ENCODE measurements around the gene CTF1. TPM values are rescaled to one million over a fixed set of nuclear protein-coding genes. Genes with fewer than 3 reads are reported as not detected.

The CTF1 gene
- total and polyA plus RNA-seq, 7 donors = 0.46 to 6.9 (median 3.6) TPM

- peak overlapping the region in 3 of 4 donors; percentile 40 to 61 (median 55) for H3K27ac ChIP-seq
Measured at GRCh38 chr16:30927789-30928378, 31.5 kb downstream of the CTF1 start.

GRCh38 chr16:30928390-30928789 lies 32.0 kb downstream of the CTF1 start:
- intact Hi-C loops (cut with DNase I) = loop anchor here (10.0 kb wide), 1 partner anchor 274 kb away; the partner anchor contains the start of genes FBRS and PRR14
- TF ChIP-seq CTCF (IDR thresholded peaks at IDR 0.05) (no peak), POLR2AphosphoS5 (IDR thresholded peaks at IDR 0.05) (no peak), EP300 (IDR thresholded peaks at IDR 0.05) (no peak), POLR2A (IDR thresholded peaks at IDR 0.05) (no peak)
- H3K9me3 ChIP-seq = no peaks in the 10 kb centered on the region
- no peaks in the 10 kb centered on the region for H3K27me3 ChIP-seq
- peaks cover 0 to 41% (median 20%) of the 10 kb centered on the region in 4 donors for H3K36me3 ChIP-seq
- DNase-seq = no peak
- no peak overlapping the region for H3K27ac ChIP-seq
- H3K4me3 ChIP-seq = no peak overlapping the region
- WGBS, 2 donors = 84 to 91% methylated on average over 11 of the region's 11 CpGs
- H3K4me1 ChIP-seq = peaks cover 0 to 31% (median 28%) of the 10 kb centered on the region in 4 donors

More at GRCh38 chr16:30927789-30928378, 31.5 kb downstream of the CTF1 start:
- H3K4me3 ChIP-seq = no peak overlapping the region
- TF ChIP-seq EP300 (IDR thresholded peaks at IDR 0.05) (no peak), CTCF (IDR thresholded peaks at IDR 0.05) (no peak), POLR2AphosphoS5 (IDR thresholded peaks at IDR 0.05) (no peak), POLR2A (IDR thresholded peaks at IDR 0.05) (no peak)
- H3K36me3 ChIP-seq = peaks cover 0 to 36% (median 20%) of the 10 kb centered on the region in 4 donors
- 73 to 76% methylated on average over 15 of the region's 15 CpGs for WGBS, 2 donors
- no peaks in the 10 kb centered on the region for H3K27me3 ChIP-seq
- intact Hi-C loops (cut with DNase I) = loop anchor here (10.0 kb wide), 1 partner anchor 273 kb away; the partner anchor contains the start of genes FBRS and PRR14
- peaks cover 0 to 31% (median 28%) of the 10 kb centered on the region in 4 donors for H3K4me1 ChIP-seq
- DNase-seq = no peak
- H3K9me3 ChIP-seq = no peaks in the 10 kb centered on the region

GRCh38 chr16:30929167-30929566 lies 32.8 kb downstream of the CTF1 start:
- intact Hi-C loops (cut with DNase I) = loop anchor here (10.0 kb wide), 1 partner anchor 274 kb away; the partner anchor contains the start of genes FBRS and PRR14
- H3K36me3 ChIP-seq = peaks cover 0 to 48% (median 20%) of the 10 kb centered on the region in 4 donors
- TF ChIP-seq CTCF (IDR thresholded peaks at IDR 0.05) (no peak), POLR2AphosphoS5 (IDR thresholded peaks at IDR 0.05) (no peak), EP300 (IDR thresholded peaks at IDR 0.05) (no peak), POLR2A (IDR thresholded peaks at IDR 0.05) (no peak)

GRCh38 chr16:30930160-30930571 lies 33.8 kb downstream of the CTF1 start:
- Histone ChIP-seq H3K27ac (no peak overlapping the region), H3K4me3 (no peak overlapping the region), H3K27me3 (no peaks in the 10 kb centered on the region), H3K4me1 (peaks cover 0 to 15% (median 13%) of the 10 kb centered on the region in 4 donors), H3K36me3 (peaks cover 0 to 48% (median 20%) of the 10 kb centered on the region in 4 donors), H3K9me3 (no peaks in the 10 kb centered on the region)
- 95% methylated on average over 35 of the region's 35 CpGs for WGBS, 2 donors
- intact Hi-C loops (cut with DNase I) = no loop called here
- no peak for TF ChIP-seq EP300 (IDR thresholded peaks at IDR 0.05)
- no peak for TF ChIP-seq CTCF (IDR thresholded peaks at IDR 0.05)
- DNase-seq = no peak

More at GRCh38 chr16:30929167-30929566, 32.8 kb downstream of the CTF1 start:
- Histone ChIP-seq H3K4me1 (peaks cover 0 to 25% (median 23%) of the 10 kb centered on the region in 4 donors), H3K4me3 (no peak overlapping the region), H3K27ac (no peak overlapping the region), H3K9me3 (no peaks in the 10 kb centered on the region), H3K27me3 (no peaks in the 10 kb centered on the region)
- no peak for DNase-seq
- 80 to 82% methylated on average over 7 of the region's 7 CpGs for WGBS, 2 donors

Measured in sigmoid colon (tissue), 7 donors.